GM18951 (cell line): ENCODE measurements around the gene NR6A1.

Experiments
- POLR2A ChIP-seq: IDR thresholded peaks from 4 replicates; pipeline ENCODE4 v1.6.1; 2011; ENCODE audit warnings: mild to moderate bottlenecking; ENCODE audit not compliant: insufficient read length, insufficient read depth; ENCODE audit errors: extremely low read depth
- in situ Hi-C: fragments of 300-500 bp; cut with MboI; formaldehyde crosslinking; loops from one replicate; pipeline ENCODE4 v1.12.0; 2022; ENCODE audit warnings: low sequenced_read_pairs, mixed read lengths, inconsistent platforms; ENCODE audit not compliant: unreplicated experiment

Gene NR6A1

GRCh38 chr9:124779368-124780059 is 8.4 kb upstream of the NR6A1 start:
- in situ Hi-C loops = loop anchor here (10.0 kb wide), 2 partner anchors 365 to 595 kb away; partner anchors contain the start of gene SCAI
- TF ChIP-seq POLR2A = no peak

- in situ Hi-C loops = loop anchor here (10.0 kb wide), 2 partner anchors 366 to 596 kb away; partner anchors contain the start of gene SCAI
Observed at GRCh38 chr9:124778575-124779367, 7.7 kb upstream of the NR6A1 start.

GRCh38 chr9:124776954-124777648 is 6.0 kb upstream of the NR6A1 start, which contains the start of gene OLFML2A:
Gene OLFML2A, plus strand, starts transcription at chr9:124777133. Its CDS starts 138 bp downstream, at chr9:124777271.
- in situ Hi-C loops = loop anchor here (10.0 kb wide), 2 partner anchors 368 to 598 kb away; partner anchors contain the start of gene SCAI
- no peak for TF ChIP-seq POLR2A

More at GRCh38 chr9:124778575-124779367, 7.7 kb upstream of the NR6A1 start:
- TF ChIP-seq POLR2A = no peak

GRCh38 chr9:124776618-124776953 is 5.5 kb upstream of the NR6A1 start:
- in situ Hi-C loops = loop anchor here (10.0 kb wide), 2 partner anchors 368 to 598 kb away; partner anchors contain the start of gene SCAI
- TF ChIP-seq POLR2A = no peak

GRCh38 chr9:124774129-124774978 is 3.2 kb upstream of the NR6A1 start:
- in situ Hi-C loops = loop anchor here (5.0 to 10.0 kb wide), 3 partner anchors 83 to 600 kb away; partner anchors contain the start of gene SCAI

GRCh38 chr9:124773473-124774128 is 2.5 kb upstream of the NR6A1 start:
- TF ChIP-seq POLR2A = no peak
- in situ Hi-C loops = loop anchor here (5.0 to 10.0 kb wide), 3 partner anchors 84 to 601 kb away; partner anchors contain the start of gene SCAI

More at GRCh38 chr9:124774129-124774978, 3.2 kb upstream of the NR6A1 start:
- no peak for TF ChIP-seq POLR2A

- in situ Hi-C loops = loop anchor here (5.0 to 10.0 kb wide), 3 partner anchors 84 to 602 kb away; partner anchors contain the start of gene SCAI
Observed at GRCh38 chr9:124772877-124773276, 1.8 kb upstream of the NR6A1 start.

GRCh38 chr9:124771867-124772679 is 962 bp upstream of the NR6A1 start:
- in situ Hi-C loops = loop anchor here (5.0 to 10.0 kb wide), 3 partner anchors 85 to 603 kb away; partner anchors contain the start of gene SCAI
- no peak for TF ChIP-seq POLR2A

- no peak for TF ChIP-seq POLR2A
- in situ Hi-C loops = loop anchor here (5.0 to 10.0 kb wide), 3 partner anchors 87 to 604 kb away; partner anchors contain the start of gene SCAI
Observed at GRCh38 chr9:124770359-124771020, 621 bp downstream of the NR6A1 start.
